ENCODE data around the gene TAS1R2. TPM values are rescaled to one million over a fixed set of nuclear protein-coding genes. Genes with fewer than 3 reads are reported as not detected.
"Not testable (repeated sequence)": the region's sequence is repeated elsewhere in the genome, so short reads cannot be mapped to it uniquely, and the experiment has no call there.

Gene TAS1R2
- total RNA-seq, 2 donors from 2014 or later: not detected

DNA sequence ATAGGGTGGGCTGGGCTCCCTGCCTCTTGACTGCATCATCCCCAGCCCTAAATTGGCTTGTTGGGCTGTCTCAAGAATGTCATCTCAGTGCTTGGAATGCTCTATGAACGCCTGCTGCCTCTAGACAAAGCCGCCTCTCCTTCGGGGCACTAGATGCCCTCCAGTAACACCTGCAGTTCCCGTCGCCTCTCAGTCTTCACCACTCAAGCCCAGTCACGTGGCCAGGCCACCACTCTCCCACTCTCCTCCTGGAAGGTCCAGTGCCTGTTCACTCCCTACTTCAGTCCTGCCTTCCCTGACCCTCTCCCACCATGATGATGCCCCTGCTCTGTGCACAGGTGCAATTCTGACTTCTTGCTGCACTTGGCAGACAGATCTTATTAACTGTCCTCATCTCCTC, 7.0 kb downstream of the TAS1R2 start:
- H3K4me1 ChIP-seq (ENCODE audit: control insufficient read depth, insufficient read depth, low read length): no peaks in the 10 kb centered on the region
- H3K36me3 ChIP-seq (ENCODE audit: control insufficient read depth, insufficient read depth, low read length): no peaks in the 10 kb centered on the region
- H3K27ac ChIP-seq (ENCODE audit: low read depth, low read length): no peak overlapping the region
- DNase-seq: no peak
- peaks cover 33% of the 10 kb centered on the region for H3K27me3 Mint-ChIP-seq (ENCODE audit: insufficient read depth)
- TF ChIP-seq, protein P1, sequence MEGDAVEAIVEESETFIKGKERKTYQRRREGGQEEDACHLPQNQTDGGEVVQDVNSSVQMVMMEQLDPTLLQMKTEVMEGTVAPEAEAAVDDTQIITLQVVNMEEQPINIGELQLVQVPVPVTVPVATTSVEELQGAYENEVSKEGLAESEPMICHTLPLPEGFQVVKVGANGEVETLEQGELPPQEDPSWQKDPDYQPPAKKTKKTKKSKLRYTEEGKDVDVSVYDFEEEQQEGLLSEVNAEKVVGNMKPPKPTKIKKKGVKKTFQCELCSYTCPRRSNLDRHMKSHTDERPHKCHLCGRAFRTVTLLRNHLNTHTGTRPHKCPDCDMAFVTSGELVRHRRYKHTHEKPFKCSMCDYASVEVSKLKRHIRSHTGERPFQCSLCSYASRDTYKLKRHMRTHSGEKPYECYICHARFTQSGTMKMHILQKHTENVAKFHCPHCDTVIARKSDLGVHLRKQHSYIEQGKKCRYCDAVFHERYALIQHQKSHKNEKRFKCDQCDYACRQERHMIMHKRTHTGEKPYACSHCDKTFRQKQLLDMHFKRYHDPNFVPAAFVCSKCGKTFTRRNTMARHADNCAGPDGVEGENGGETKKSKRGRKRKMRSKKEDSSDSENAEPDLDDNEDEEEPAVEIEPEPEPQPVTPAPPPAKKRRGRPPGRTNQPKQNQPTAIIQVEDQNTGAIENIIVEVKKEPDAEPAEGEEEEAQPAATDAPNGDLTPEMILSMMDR (conservative IDR thresholded peaks at IDR 0.05): no peak
- H3K4me3 Mint-ChIP-seq: no peak overlapping the region
- H3K36me3 Mint-ChIP-seq (ENCODE audit: low read depth): no peaks in the 10 kb centered on the region
- H3K9me3 ChIP-seq (ENCODE audit: control insufficient read depth, low read length): no peaks in the 10 kb centered on the region
- no peak overlapping the region for H3K27ac Mint-ChIP-seq
- peaks cover 71% of the 10 kb centered on the region for H3K27me3 ChIP-seq (ENCODE audit: control insufficient read depth, insufficient read depth, low read length, poor library complexity, severe bottlenecking)
- H3K4me3 ChIP-seq (ENCODE audit: low read length): no peak overlapping the region
- H3K4me1 Mint-ChIP-seq: no peaks in the 10 kb centered on the region
- H3K9me3 Mint-ChIP-seq: peaks cover 8% of the 10 kb centered on the region
- WGBS, 2 experiments (ENCODE audit: insufficient coverage in 1 of 2, insufficient read length in 1 of 2): 72% methylated on average over 6 of the region's 6 CpGs; no CpG with 5 or more reads in 1 of the 2 experiments
- H3K9ac ChIP-seq (ENCODE audit: extremely low read depth, low read length, poor library complexity, severe bottlenecking): no peak overlapping the region

- DNase-seq: no peak
- no peak overlapping the region for H3K4me3 Mint-ChIP-seq
- Histone ChIP-seq H3K36me3 (ENCODE audit: control insufficient read depth, insufficient read depth, low read length) (no peaks in the 10 kb centered on the region), H3K9ac (ENCODE audit: extremely low read depth, low read length, poor library complexity, severe bottlenecking) (no peak overlapping the region), H3K9me3 (ENCODE audit: control insufficient read depth, low read length) (no peaks in the 10 kb centered on the region), H3K4me1 (ENCODE audit: control insufficient read depth, insufficient read depth, low read length) (no peaks in the 10 kb centered on the region), H3K4me3 (ENCODE audit: low read length) (no peak overlapping the region), H3K27me3 (ENCODE audit: control insufficient read depth, insufficient read depth, low read length, poor library complexity, severe bottlenecking) (peaks cover 92% of the 10 kb centered on the region), H3K27ac (ENCODE audit: low read depth, low read length) (no peak overlapping the region)
- peaks cover 52% of the 10 kb centered on the region for H3K27me3 Mint-ChIP-seq (ENCODE audit: insufficient read depth)
- WGBS, 2 experiments (ENCODE audit: insufficient coverage in 1 of 2, insufficient read length in 1 of 2): 84 to 85% methylated on average over 5 to 11 of the region's 11 CpGs
- H3K36me3 Mint-ChIP-seq (ENCODE audit: low read depth): no peaks in the 10 kb centered on the region
- H3K4me1 Mint-ChIP-seq: no peaks in the 10 kb centered on the region
- TF ChIP-seq, protein P1 (conservative IDR thresholded peaks at IDR 0.05): no peak
- H3K27ac Mint-ChIP-seq: no peak overlapping the region
- peaks cover 17% of the 10 kb centered on the region for H3K9me3 Mint-ChIP-seq
Measured at GRCh38 chr1:18849261-18849711, 10.2 kb downstream of the TAS1R2 start.

DNA sequence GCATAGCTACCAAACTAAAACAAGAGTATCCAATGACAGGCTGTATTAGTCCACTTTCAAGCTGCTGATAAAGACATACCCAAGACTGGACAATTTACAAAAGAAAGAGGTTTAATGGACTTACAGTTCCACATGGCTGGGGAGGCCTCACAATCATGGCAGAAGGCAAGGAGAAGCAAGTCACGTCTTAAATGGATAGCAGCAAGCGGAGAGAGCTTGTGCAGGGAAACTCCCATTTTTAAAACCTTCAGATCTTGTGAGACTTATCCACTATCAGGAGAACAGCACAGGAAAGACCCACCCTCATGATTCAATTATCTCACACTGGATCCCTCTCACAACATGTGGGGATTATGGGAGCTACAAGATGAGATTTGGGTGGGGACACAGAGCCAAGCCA, 11.7 kb downstream of the TAS1R2 start:
- peaks cover 65% of the 10 kb centered on the region for H3K27me3 Mint-ChIP-seq (ENCODE audit: insufficient read depth)
- WGBS, 2 experiments (ENCODE audit: insufficient coverage in 1 of 2, insufficient read length in 1 of 2): 93 to 94% methylated on average over 2 of the region's 2 CpGs

DNA sequence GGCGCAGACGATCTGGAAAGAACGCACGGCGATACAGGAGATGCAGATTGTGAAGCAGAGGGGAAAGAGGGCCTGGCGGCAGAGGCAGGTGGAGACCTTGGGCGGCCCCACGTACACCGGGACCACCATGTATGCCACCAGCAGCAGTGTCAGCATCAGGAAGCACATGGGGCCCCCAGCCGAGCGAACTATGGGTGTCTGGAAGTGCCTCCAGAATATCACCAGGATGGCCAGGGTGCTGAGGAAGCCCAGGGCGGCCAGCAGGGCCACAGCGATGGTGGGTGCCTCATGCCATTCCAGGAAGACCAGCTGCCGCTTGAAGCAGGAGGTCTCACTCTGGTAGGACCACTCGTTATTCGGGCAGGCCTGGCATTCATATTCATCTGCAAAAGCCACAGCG, 19.3 kb downstream of the TAS1R2 start:
- Mint-ChIP-seq H3K9me3 (peaks cover 4% of the 10 kb centered on the region), H3K27ac (no peak overlapping the region), H3K36me3 (ENCODE audit: low read depth) (no peaks in the 10 kb centered on the region), H3K4me3 (no peak overlapping the region), H3K27me3 (ENCODE audit: insufficient read depth) (peaks cover 57% of the 10 kb centered on the region), H3K4me1 (no peaks in the 10 kb centered on the region)
- Histone ChIP-seq H3K4me1 (ENCODE audit: control insufficient read depth, insufficient read depth, low read length) (no peaks in the 10 kb centered on the region), H3K9me3 (ENCODE audit: control insufficient read depth, low read length) (peaks cover 7% of the 10 kb centered on the region), H3K9ac (ENCODE audit: extremely low read depth, low read length, poor library complexity, severe bottlenecking) (no peak overlapping the region), H3K27ac (ENCODE audit: low read depth, low read length) (no peak overlapping the region), H3K36me3 (ENCODE audit: control insufficient read depth, insufficient read depth, low read length) (no peaks in the 10 kb centered on the region), H3K27me3 (ENCODE audit: control insufficient read depth, insufficient read depth, low read length, poor library complexity, severe bottlenecking) (peaks cover 42% of the 10 kb centered on the region), H3K4me3 (ENCODE audit: low read length) (no peak overlapping the region)
- TF ChIP-seq, protein P1 (conservative IDR thresholded peaks at IDR 0.05): no peak
- 93 to 95% methylated on average over 15 to 17 of the region's 17 CpGs for WGBS, 2 experiments (ENCODE audit: insufficient coverage in 1 of 2, insufficient read length in 1 of 2)
- DNase-seq: no peak

More for the DNA sequence above, 11.7 kb downstream of the TAS1R2 start:
- not testable (repeated sequence) for H3K9ac ChIP-seq (ENCODE audit: extremely low read depth, low read length, poor library complexity, severe bottlenecking); H3K4me3 Mint-ChIP-seq; DNase-seq; H3K36me3 Mint-ChIP-seq (ENCODE audit: low read depth); H3K4me1 Mint-ChIP-seq; H3K4me3 ChIP-seq (ENCODE audit: low read length); H3K36me3 ChIP-seq (ENCODE audit: control insufficient read depth, insufficient read depth, low read length); H3K27ac ChIP-seq (ENCODE audit: low read depth, low read length); H3K4me1 ChIP-seq (ENCODE audit: control insufficient read depth, insufficient read depth, low read length); H3K9me3 ChIP-seq (ENCODE audit: control insufficient read depth, low read length); H3K27ac Mint-ChIP-seq
- H3K9me3 Mint-ChIP-seq: peaks cover 17% of the 10 kb centered on the region
- H3K27me3 ChIP-seq (ENCODE audit: control insufficient read depth, insufficient read depth, low read length, poor library complexity, severe bottlenecking): peaks cover 92% of the 10 kb centered on the region
